Keratinocyte (primary cell): ENCODE data around the gene AKAP6.

Source experiments
- CTCF ChIP-seq, 3 experiments: IDR thresholded peaks in 1 of 3; conservative IDR thresholded peaks in 1 of 3; optimal IDR thresholded peaks in 1 of 3; 2 replicates in 2 of 3; 3 replicates in 1 of 3; pipeline versions ENCODE3 to v1.5.1; 2011; ENCODE audit warnings: low read length in 3 of 3, mild to moderate bottlenecking in 3 of 3, moderate library complexity in 2 of 3, control low read depth in 1 of 3, inconsistent platforms in 1 of 3; ENCODE audit not compliant: insufficient read depth in 2 of 3; ENCODE audit errors: extremely low read depth in 1 of 3
- EZH2 ChIP-seq: IDR thresholded peaks from one replicate; pipeline ENCODE4 v1.6.1; 2012; ENCODE audit warnings: inconsistent platforms, mild to moderate bottlenecking, low read length, moderate library complexity

- no peak for TF ChIP-seq CTCF (optimal IDR thresholded peaks at IDR 0.05 in 1 of 3, IDR thresholded peaks at IDR 0.05 in 1 of 3, conservative IDR thresholded peaks at IDR 0.05 in 1 of 3; ENCODE audit: extremely low read depth in 1 of 3, insufficient read depth in 2 of 3, low read length in 3 of 3)
- TF ChIP-seq EZH2: no peak
Measured at GRCh38 chr14:32422440-32422839, 93.3 kb downstream of the AKAP6 start.
